Measurements from ENCODE around the gene IPCEF1. TPM values are rescaled to one million over a fixed set of nuclear protein-coding genes. Genes with fewer than 3 reads are reported as not detected.

IPCEF1 gene
- total and polyA plus RNA-seq, 2 of the 8 experiments (the other 6 are each of a cell fraction or from before 2014, with no cell fraction given) = 0.41 to 0.78 TPM

- Histone ChIP-seq H3K4me3 (ENCODE audit: extremely low read depth in 1 of 4, insufficient read depth in 2 of 4, low read depth in 3 of 4, low read length in 4 of 4) (no peak overlapping the region; a peak in 1 of 8 replicates), H4K8ac (ENCODE audit: extremely low read depth, insufficient read depth, low read length) (no peak overlapping the region), H4K5ac (ENCODE audit: insufficient read length, low read depth, low read length) (no peak overlapping the region), H2AFZ (ENCODE audit: low read length) (no peak overlapping the region), H2AK5ac (ENCODE audit: low read depth, low read length) (no peak overlapping the region), H3K36me3 (ENCODE audit: control insufficient read depth in 2 of 4, insufficient read depth in 4 of 4, low read length in 3 of 4) (no peaks in the 10 kb centered on the region), H2BK20ac (ENCODE audit: low read length) (no peak overlapping the region), H3K14ac (ENCODE audit: insufficient read length) (no peak overlapping the region), H3K4me1 (replicated peaks in 1 of 4; ENCODE audit: control insufficient read depth in 3 of 4, insufficient read depth in 4 of 4, low read length in 3 of 4) (no peaks in the 10 kb centered on the region), H2BK5ac (ENCODE audit: low read depth, low read length) (no peak overlapping the region), H3K23me2 (ENCODE audit: low read depth, low read length) (no peaks in the 10 kb centered on the region; the same call in 1 of the 2 replicates), H3K56ac (replicated peaks; ENCODE audit: insufficient read length, low read depth, low read length) (no peak overlapping the region), H3K4ac (replicated peaks; ENCODE audit: insufficient read length, low read depth, low read length) (no peak overlapping the region), H2BK12ac (ENCODE audit: low read depth, low read length) (no peak overlapping the region), H3K79me1 (ENCODE audit: low read depth, low read length) (no peaks in the 10 kb centered on the region), H3K27me3 (replicated peaks in 1 of 4; ENCODE audit: control insufficient read depth in 3 of 4, extremely low read depth in 1 of 4, insufficient read depth in 3 of 4, low read length in 3 of 4) (no peaks in the 10 kb centered on the region), H3K18ac (ENCODE audit: extremely low read depth, low read length) (no peak overlapping the region), H3K9ac (replicated peaks in 1 of 4; ENCODE audit: extremely low read depth in 1 of 4, low read depth in 3 of 4, low read length in 3 of 4) (no peak overlapping the region), H3K23ac (ENCODE audit: insufficient read length) (no peak overlapping the region), H3K27ac (ENCODE audit: low read depth, low read length) (no peak overlapping the region), H3K9me3 (ENCODE audit: insufficient read depth in 2 of 2, low read depth in 1 of 2, low read length in 1 of 2) (peaks cover 9 to 12% of the 10 kb centered on the region in 2 experiments), H3K79me2 (ENCODE audit: control insufficient read depth in 1 of 2, insufficient read depth in 2 of 2, low read length in 2 of 2) (no peaks in the 10 kb centered on the region), H3K4me2 (ENCODE audit: insufficient read depth in 1 of 2, low read depth in 2 of 2, low read length in 2 of 2) (no peak overlapping the region), H2BK120ac (replicated peaks; ENCODE audit: low read depth, low read length) (no peak overlapping the region), H4K91ac (replicated peaks; ENCODE audit: insufficient read length, low read length) (no peak overlapping the region), H4K20me1 (replicated peaks in 1 of 2; ENCODE audit: control insufficient read depth in 1 of 2, insufficient read depth in 2 of 2, low read length in 2 of 2) (no peaks in the 10 kb centered on the region), H2BK15ac (ENCODE audit: low read length) (no peak overlapping the region)
- POLR2A ChIA-PET (ENCODE audit: partially characterized antibody) = no interaction called here
- DNase-seq (ENCODE audit: low read depth in 1 of 2, low spot score in 2 of 2) (no peak), FAIRE-seq (peak; percentile 19)
- WGBS, 2 experiments (ENCODE audit: extremely low coverage in 1 of 2, insufficient coverage in 1 of 2, insufficient read length in 1 of 2, insufficient replicate concordance in 2 of 2, low coverage in 1 of 2, low lambda C conversion rate in 2 of 2, missing lambda C conversion rate in 1 of 2) = 56% methylated on average over 6 of the region's 6 CpGs; no CpG with 5 or more reads in 1 of the 2 experiments
- CTCF ChIA-PET (ENCODE audit: partially characterized antibody) = interaction anchor here (0.5 to 2.4 kb wide), 27 partner anchors 12 to 766 kb away, joined by 3 to 11 read pairs (median 4); no protein-coding TSS in a partner anchor
- TF ChIP-seq YY1 (IDR thresholded peaks at IDR 0.05; ENCODE audit: low read depth, low read length) = peak; percentile 92
- no peak for TF ChIP-seq ATF2 (IDR thresholded peaks at IDR 0.05; ENCODE audit: low read length)
- TF ChIP-seq CTCF (IDR thresholded peaks at IDR 0.05; ENCODE audit: control extremely low read depth in 1 of 3, insufficient read depth in 1 of 3, low read depth in 1 of 3, low read length in 3 of 3) = peak in 2 of 3 experiments; percentile 45 to 64; a peak in 3 of 4 replicates
- TF ChIP-seq GTF2F1 (IDR thresholded peaks at IDR 0.05; ENCODE audit: borderline replicate concordance, low read depth, low read length) = no peak
- no peak for TF ChIP-seq RBBP5 (IDR thresholded peaks at IDR 0.05; ENCODE audit: borderline replicate concordance, low read depth, low read length)
- TF ChIP-seq SP4 (IDR thresholded peaks at IDR 0.05; ENCODE audit: low read length) = no peak
- no peak for TF ChIP-seq KDM4A (IDR thresholded peaks at IDR 0.05; ENCODE audit: low read depth, low read length, severe bottlenecking)
- no peak for TF ChIP-seq JUN (IDR thresholded peaks at IDR 0.05; ENCODE audit: low read depth, low read length)
- no peak for TF ChIP-seq CEBPB (IDR thresholded peaks at IDR 0.05; ENCODE audit: low read depth, low read length)
Measured at GRCh38 chr6:154154389-154154967, 202.1 kb downstream of the IPCEF1 start.
